ENCODE results near the gene BHLHA15.

- TF ChIP-seq CTCF (conservative IDR thresholded peaks at IDR 0.05 in 1 of 2, IDR thresholded peaks at IDR 0.05 in 1 of 2; ENCODE audit: low read depth in 1 of 2, low read length in 2 of 2) = no peak
- TF ChIP-seq EZH2 (IDR thresholded peaks at IDR 0.05; ENCODE audit: low read length, missing control alignments) = no peak
These were observed 36.6 kb upstream of the BHLHA15 start for GRCh38 chr7:98174334-98175259.
